NCI-H128 (cell line): ENCODE measurements around the gene CADM1.

ENCODE experiments used
- DNase-seq: peaks from one replicate; lab custom pipeline; 2025; ENCODE audit not compliant: unreplicated experiment; lab: John Stamatoyannopoulos, UW

The CADM1 gene

GRCh38 chr11:115504276-115505158, at the start of gene CADM1:
TSS of gene CADM1 (minus strand) at chr11:115504415.
- peak; percentile 99 for DNase-seq

- no peak for DNase-seq
These were observed 48.7 kb upstream of the CADM1 start for GRCh38 chr11:115552773-115553438.

GRCh38 chr11:115552151-115552772, 48.0 kb upstream of the CADM1 start:
- DNase-seq = no peak

GRCh38 chr11:115550291-115551059, 46.3 kb upstream of the CADM1 start:
- no peak for DNase-seq

- no peak for DNase-seq
These were observed 44.8 kb upstream of the CADM1 start for GRCh38 chr11:115548878-115549528.

GRCh38 chr11:115545581-115546210, 41.5 kb upstream of the CADM1 start:
- no peak for DNase-seq

GRCh38 chr11:115544422-115544948, 40.3 kb upstream of the CADM1 start:
- no peak for DNase-seq

- DNase-seq = no peak
These were observed 37.3 kb upstream of the CADM1 start for GRCh38 chr11:115541518-115541917.

- no peak for DNase-seq
These were observed 35.6 kb upstream of the CADM1 start for GRCh38 chr11:115539844-115540243.

- DNase-seq = no peak
These were observed 31.6 kb upstream of the CADM1 start for GRCh38 chr11:115535781-115536180.

GRCh38 chr11:115530752-115531151, 26.5 kb upstream of the CADM1 start:
- no peak for DNase-seq

- no peak for DNase-seq
These were observed 24.0 kb upstream of the CADM1 start for GRCh38 chr11:115528225-115528624.

- no peak for DNase-seq
These were observed 23.4 kb upstream of the CADM1 start for GRCh38 chr11:115527534-115528125.

GRCh38 chr11:115525531-115526006, 21.4 kb upstream of the CADM1 start:
- no peak for DNase-seq

GRCh38 chr11:115524572-115524971, 20.4 kb upstream of the CADM1 start:
- DNase-seq = no peak

- no peak for DNase-seq
These were observed 19.6 kb upstream of the CADM1 start for GRCh38 chr11:115523727-115524399.

- DNase-seq = no peak
These were observed 18.1 kb upstream of the CADM1 start for GRCh38 chr11:115522302-115522701.

- DNase-seq = no peak
These were observed 17.6 kb upstream of the CADM1 start for GRCh38 chr11:115521825-115522224.
